ENCODE measurements around the gene GINS1. TPM values are rescaled to one million over a fixed set of nuclear protein-coding genes. Genes with fewer than 3 reads are reported as not detected.

The GINS1 gene
- total RNA-seq, 4 donors from 2014 or later: 0.31 to 1.2 (median 1.2) TPM; not detected in 1

- ATAC-seq: no peak
- H3K27me3 ChIP-seq: no peaks in the 10 kb centered on the region
- no peaks in the 10 kb centered on the region for H3K9me3 ChIP-seq
- TF ChIP-seq CTCF (IDR thresholded peaks at IDR 0.05) (no peak), EP300 (IDR thresholded peaks at IDR 0.05) (no peak), POLR2AphosphoS5 (IDR thresholded peaks at IDR 0.05) (no peak), POLR2A (IDR thresholded peaks at IDR 0.05) (no peak)
- H3K27ac ChIP-seq: no peak overlapping the region
- H3K4me1 ChIP-seq: no peaks in the 10 kb centered on the region
- H3K4me3 ChIP-seq: no peak overlapping the region
- 100% methylated on average over 2 of the region's 9 CpGs; no CpG with 5 or more reads in 1 of the 2 donors for WGBS, 2 donors (ENCODE audit: low coverage in 1 of 2)
- H3K36me3 ChIP-seq: peaks cover 0 to 88% of the 10 kb centered on the region in 2 donors
These were observed 73.3 kb downstream of the GINS1 start for GRCh38 chr20:25480797-25481196.

- Histone ChIP-seq H3K4me3 (no peak overlapping the region), H3K27ac (no peak overlapping the region), H3K36me3 (peaks cover 0 to 82% of the 10 kb centered on the region in 2 donors), H3K4me1 (no peaks in the 10 kb centered on the region), H3K27me3 (no peaks in the 10 kb centered on the region), H3K9me3 (no peaks in the 10 kb centered on the region)
- 63 to 81% methylated on average over 3 of the region's 11 CpGs for WGBS, 2 donors (ENCODE audit: low coverage in 1 of 2)
- no peak for ATAC-seq
- TF ChIP-seq POLR2A (IDR thresholded peaks at IDR 0.05): no peak
- no peak for TF ChIP-seq EP300 (IDR thresholded peaks at IDR 0.05)
- no peak for TF ChIP-seq POLR2AphosphoS5 (IDR thresholded peaks at IDR 0.05)
- TF ChIP-seq CTCF (IDR thresholded peaks at IDR 0.05): no peak
These were observed 73.9 kb downstream of the GINS1 start for GRCh38 chr20:25481235-25481917.

- no peak overlapping the region for H3K4me3 ChIP-seq
- H3K36me3 ChIP-seq: peaks cover 0 to 77% of the 10 kb centered on the region in 2 donors
- ATAC-seq: no peak
- H3K27ac ChIP-seq: no peak overlapping the region
- H3K4me1 ChIP-seq: no peaks in the 10 kb centered on the region
- H3K27me3 ChIP-seq: no peaks in the 10 kb centered on the region
- no CpG with 5 or more reads among the region's 12 CpGs for WGBS, 2 donors (ENCODE audit: low coverage in 1 of 2)
- H3K9me3 ChIP-seq: no peaks in the 10 kb centered on the region
- TF ChIP-seq CTCF (IDR thresholded peaks at IDR 0.05) (no peak), POLR2AphosphoS5 (IDR thresholded peaks at IDR 0.05) (no peak), EP300 (IDR thresholded peaks at IDR 0.05) (no peak), POLR2A (IDR thresholded peaks at IDR 0.05) (no peak)
These were observed 74.4 kb downstream of the GINS1 start for GRCh38 chr20:25481918-25482253.

DNA sequence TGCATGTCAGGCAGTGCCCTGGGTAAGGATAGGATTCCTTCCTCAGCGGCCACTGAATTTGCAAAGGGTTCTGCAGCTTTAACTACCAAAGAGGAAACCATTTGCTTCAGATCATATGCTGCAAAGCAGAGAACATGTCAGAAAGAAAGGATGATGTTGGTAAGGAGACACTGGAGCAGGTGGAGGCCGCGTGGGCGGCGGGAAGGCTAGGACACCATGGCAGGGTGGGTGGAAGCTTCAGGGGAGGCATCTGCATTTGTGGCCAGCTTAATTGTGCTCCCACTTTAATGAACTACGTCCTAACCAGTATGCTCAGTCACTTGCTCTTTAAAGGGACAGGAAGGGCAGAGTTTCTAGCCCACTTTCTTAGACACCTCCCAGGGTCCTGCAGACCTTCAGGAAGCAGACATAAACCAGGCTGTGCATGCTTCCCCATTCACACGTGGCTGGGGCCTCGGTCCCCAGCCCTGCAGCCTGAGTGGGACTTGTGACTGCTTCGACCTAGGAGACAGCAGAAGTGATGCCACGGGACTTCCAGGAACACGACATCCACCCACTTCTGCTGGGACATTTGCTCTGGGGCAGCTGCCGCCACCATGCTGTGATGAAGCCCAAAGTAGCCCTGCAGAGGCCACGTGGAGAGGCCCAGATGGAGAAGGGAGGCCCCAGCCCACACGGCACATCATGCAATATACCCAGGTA is 76.1 kb downstream of the GINS1 start:
- Histone ChIP-seq H3K4me1 (no peaks in the 10 kb centered on the region), H3K27me3 (no peaks in the 10 kb centered on the region), H3K4me3 (no peak overlapping the region), H3K9me3 (no peaks in the 10 kb centered on the region), H3K36me3 (peaks cover 0 to 74% of the 10 kb centered on the region in 2 donors), H3K27ac (no peak overlapping the region)
- no peak for TF ChIP-seq CTCF (IDR thresholded peaks at IDR 0.05)
- no peak for TF ChIP-seq POLR2AphosphoS5 (IDR thresholded peaks at IDR 0.05)
- 93 to 94% methylated on average over 6 to 11 of the region's 14 CpGs for WGBS, 2 donors (ENCODE audit: low coverage in 1 of 2)
- ATAC-seq: no peak
